ENCODE data around the gene CH25H.

DNA sequence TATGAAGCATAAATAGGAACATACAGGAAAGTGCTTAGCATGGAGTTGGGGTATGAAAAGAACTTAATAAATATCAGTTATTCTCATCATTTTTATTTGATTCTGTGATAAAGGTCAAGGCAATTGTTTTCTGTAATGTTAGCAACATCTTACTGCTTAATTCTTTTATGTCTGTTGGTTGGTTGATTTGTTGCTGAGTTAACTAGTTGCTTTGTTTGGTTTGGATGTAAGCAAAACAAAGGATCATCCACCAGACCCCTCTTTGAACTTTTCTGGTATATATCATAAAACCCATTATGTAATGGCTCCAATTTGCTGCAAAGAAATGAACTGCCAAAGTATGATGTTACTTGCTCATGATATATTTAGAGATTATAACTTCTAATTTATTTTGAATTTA is 44.5 kb downstream of the CH25H start:
- TF ChIP-seq POLR2A (IDR thresholded peaks at IDR 0.05) (no peak), POLR2AphosphoS5 (IDR thresholded peaks at IDR 0.05) (no peak)
- TF ChIP-seq, protein P1, sequence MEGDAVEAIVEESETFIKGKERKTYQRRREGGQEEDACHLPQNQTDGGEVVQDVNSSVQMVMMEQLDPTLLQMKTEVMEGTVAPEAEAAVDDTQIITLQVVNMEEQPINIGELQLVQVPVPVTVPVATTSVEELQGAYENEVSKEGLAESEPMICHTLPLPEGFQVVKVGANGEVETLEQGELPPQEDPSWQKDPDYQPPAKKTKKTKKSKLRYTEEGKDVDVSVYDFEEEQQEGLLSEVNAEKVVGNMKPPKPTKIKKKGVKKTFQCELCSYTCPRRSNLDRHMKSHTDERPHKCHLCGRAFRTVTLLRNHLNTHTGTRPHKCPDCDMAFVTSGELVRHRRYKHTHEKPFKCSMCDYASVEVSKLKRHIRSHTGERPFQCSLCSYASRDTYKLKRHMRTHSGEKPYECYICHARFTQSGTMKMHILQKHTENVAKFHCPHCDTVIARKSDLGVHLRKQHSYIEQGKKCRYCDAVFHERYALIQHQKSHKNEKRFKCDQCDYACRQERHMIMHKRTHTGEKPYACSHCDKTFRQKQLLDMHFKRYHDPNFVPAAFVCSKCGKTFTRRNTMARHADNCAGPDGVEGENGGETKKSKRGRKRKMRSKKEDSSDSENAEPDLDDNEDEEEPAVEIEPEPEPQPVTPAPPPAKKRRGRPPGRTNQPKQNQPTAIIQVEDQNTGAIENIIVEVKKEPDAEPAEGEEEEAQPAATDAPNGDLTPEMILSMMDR (IDR thresholded peaks at IDR 0.05 in 8 of 11, conservative IDR thresholded peaks at IDR 0.05 in 3 of 11), result no peak
